Fibroblast of lung (primary cell): Measurements from ENCODE around the gene OXCT2. TPM values are rescaled to one million over a fixed set of nuclear protein-coding genes. Genes with fewer than 3 reads are reported as not detected.
A peak's percentile ranks its signal among the peaks of the same experiment; 100 is the strongest.

Experiments used
- DNase-seq, 2 donors: peaks; one replicate each; pipeline versions ENCODE4 v3.0.0 to v3.0.0-alpha.2; 2010; ENCODE audit warnings: low read depth in 2 of 2
- H2AFZ ChIP-seq: 2 replicates; pipeline ENCODE4 v1.5.1; 2012; ENCODE audit warnings: low read length, control low read depth, inconsistent platforms
- H3K27ac ChIP-seq: 2 replicates; pipeline ENCODE4 v1.5.1; 2011; ENCODE audit warnings: low read length, control low read depth; ENCODE audit not compliant: insufficient read depth
- H3K27me3 ChIP-seq: 2 replicates; pipeline ENCODE4 v1.5.1; 2011; ENCODE audit warnings: mild to moderate bottlenecking, low read length; ENCODE audit not compliant: control insufficient read depth, insufficient read depth
- H3K36me3 ChIP-seq: 2 replicates; pipeline ENCODE4 v1.5.1; 2011; ENCODE audit warnings: low read length; ENCODE audit not compliant: control insufficient read depth, insufficient read depth
- H3K4me1 ChIP-seq: 2 replicates; pipeline ENCODE4 v1.5.1; 2011; ENCODE audit warnings: low read length; ENCODE audit not compliant: control insufficient read depth, insufficient read depth; ENCODE audit errors: extremely low read depth
- H3K4me2 ChIP-seq: 2 replicates; pipeline ENCODE4 v1.5.1; 2011; ENCODE audit warnings: low read length, control low read depth; ENCODE audit not compliant: insufficient read depth; ENCODE audit errors: extremely low read depth
- H3K4me3 ChIP-seq, 4 experiments: fragments of 200-600 bp in 1 of 4; sonication (generic) in 1 of 4; replicated peaks in 1 of 4; 2 replicates each; pipeline ENCODE4 v1.5.1; 2011 to 2016; ENCODE audit warnings: low read length in 4 of 4, low read depth in 3 of 4, mild to moderate bottlenecking in 3 of 4, control low read depth in 2 of 4, inconsistent platforms in 1 of 4, mixed read lengths in 1 of 4; ENCODE audit not compliant: insufficient read depth in 1 of 4; ENCODE audit errors: control extremely low read depth in 1 of 4
- H3K79me2 ChIP-seq: 2 replicates; pipeline ENCODE4 v1.5.1; 2012; ENCODE audit warnings: mild to moderate bottlenecking, low read length, inconsistent platforms; ENCODE audit not compliant: control insufficient read depth, insufficient read depth
- H3K9ac ChIP-seq: 2 replicates; pipeline ENCODE4 v1.5.1; 2011; ENCODE audit warnings: mild to moderate bottlenecking, low read length, control low read depth; ENCODE audit not compliant: insufficient read depth
- H3K9me3 ChIP-seq: 2 replicates; pipeline ENCODE4 v1.5.1; 2012; ENCODE audit warnings: low read depth, low read length; ENCODE audit not compliant: control insufficient read depth, insufficient read depth
- H4K20me1 ChIP-seq: 2 replicates; pipeline ENCODE4 v1.5.1; 2011; ENCODE audit warnings: low read length; ENCODE audit not compliant: control insufficient read depth, insufficient read depth; ENCODE audit errors: extremely low read depth
- EZH2 ChIP-seq: IDR thresholded peaks from 2 replicates; pipeline ENCODE4 v1.5.1; 2012; ENCODE audit warnings: low read length, control low read depth, mild to moderate bottlenecking; ENCODE audit errors: missing control alignments
- polyA plus RNA-seq, 2 donors: library from polyadenylated mRNA; depleted of rRNA in 1 of 2; stranded (reverse) in 1 of 2; unstranded in 1 of 2; fragments of >200 nt; gene quantifications; 2 replicates each; pipeline ENCODE4 v1.2.1, GENCODE V29; 2011 to 2012; ENCODE audit warnings: missing spikeins in 1 of 2
- total RNA-seq: library from RNA; depleted of rRNA; stranded (reverse); fragments of >200 nt; gene quantifications from 2 replicates; pipeline ENCODE4 v1.2.1, GENCODE V29; 2014
- TF ChIP-seq, protein P1 (sequence below), 2 donors: IDR thresholded peaks in 1 of 2; conservative IDR thresholded peaks in 1 of 2; 1 replicate in 1 of 2; 2 replicates in 1 of 2; pipeline ENCODE4 v1.5.1; 2011 to 2012; ENCODE audit warnings: low read length in 2 of 2, control low read depth in 1 of 2, inconsistent platforms in 1 of 2, low read depth in 1 of 2, mild to moderate bottlenecking in 1 of 2

The OXCT2 gene
- total and polyA plus RNA-seq, 2 donors (not counting 1 experiment from before 2014, with no cell fraction given), result 1.0 to 6.4 TPM

GRCh38 chr1:39737546-39738169 is 33.5 kb downstream of the OXCT2 start:
- Histone ChIP-seq H3K4me2 (no peak overlapping the region), H3K27me3 (peaks cover 7% of the 10 kb centered on the region), H4K20me1 (no peaks in the 10 kb centered on the region), H3K4me3 (no peak overlapping the region), H3K9ac (no peak overlapping the region), H3K27ac (no peak overlapping the region), H3K4me1 (no peaks in the 10 kb centered on the region), H3K79me2 (peaks cover 10% of the 10 kb centered on the region), H3K36me3 (no peaks in the 10 kb centered on the region), H2AFZ (no peak overlapping the region), H3K9me3 (no peaks in the 10 kb centered on the region)
- TF ChIP-seq, protein P1, sequence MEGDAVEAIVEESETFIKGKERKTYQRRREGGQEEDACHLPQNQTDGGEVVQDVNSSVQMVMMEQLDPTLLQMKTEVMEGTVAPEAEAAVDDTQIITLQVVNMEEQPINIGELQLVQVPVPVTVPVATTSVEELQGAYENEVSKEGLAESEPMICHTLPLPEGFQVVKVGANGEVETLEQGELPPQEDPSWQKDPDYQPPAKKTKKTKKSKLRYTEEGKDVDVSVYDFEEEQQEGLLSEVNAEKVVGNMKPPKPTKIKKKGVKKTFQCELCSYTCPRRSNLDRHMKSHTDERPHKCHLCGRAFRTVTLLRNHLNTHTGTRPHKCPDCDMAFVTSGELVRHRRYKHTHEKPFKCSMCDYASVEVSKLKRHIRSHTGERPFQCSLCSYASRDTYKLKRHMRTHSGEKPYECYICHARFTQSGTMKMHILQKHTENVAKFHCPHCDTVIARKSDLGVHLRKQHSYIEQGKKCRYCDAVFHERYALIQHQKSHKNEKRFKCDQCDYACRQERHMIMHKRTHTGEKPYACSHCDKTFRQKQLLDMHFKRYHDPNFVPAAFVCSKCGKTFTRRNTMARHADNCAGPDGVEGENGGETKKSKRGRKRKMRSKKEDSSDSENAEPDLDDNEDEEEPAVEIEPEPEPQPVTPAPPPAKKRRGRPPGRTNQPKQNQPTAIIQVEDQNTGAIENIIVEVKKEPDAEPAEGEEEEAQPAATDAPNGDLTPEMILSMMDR (conservative IDR thresholded peaks at IDR 0.05 in 1 of 2, IDR thresholded peaks at IDR 0.05 in 1 of 2; ENCODE audit: low read depth in 1 of 2, low read length in 2 of 2), result no peak
- TF ChIP-seq EZH2, result no peak
- DNase-seq, result peak; percentile 35 to 39

DNA sequence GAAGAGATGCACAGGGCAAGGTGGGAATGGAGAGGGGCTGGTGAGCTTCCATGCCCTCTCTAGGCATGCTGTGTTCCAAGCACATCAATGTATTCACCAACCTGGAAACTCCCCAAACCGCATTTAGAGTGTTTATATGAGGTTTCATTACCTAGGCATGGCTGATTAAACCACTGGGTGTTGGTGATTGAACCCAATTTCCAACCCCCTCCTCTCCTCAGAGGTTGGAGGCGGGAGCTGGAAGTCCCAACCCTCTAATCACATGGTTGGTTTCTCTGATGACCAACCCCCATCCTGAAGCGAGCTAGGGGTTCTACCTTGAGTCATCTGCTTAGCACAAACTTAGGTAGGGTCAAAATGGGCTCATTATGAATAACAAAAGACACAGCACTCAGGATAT is 35.4 kb downstream of the OXCT2 start:
- no peak overlapping the region for H3K4me3 ChIP-seq
- TF ChIP-seq, protein P1 (conservative IDR thresholded peaks at IDR 0.05 in 1 of 2, IDR thresholded peaks at IDR 0.05 in 1 of 2; ENCODE audit: low read depth in 1 of 2, low read length in 2 of 2), result no peak
- no peak for TF ChIP-seq EZH2
- DNase-seq, result no peak
- no peak overlapping the region for H3K4me2 ChIP-seq
- peaks cover 10% of the 10 kb centered on the region for H3K79me2 ChIP-seq
- H3K9me3 ChIP-seq, result no peaks in the 10 kb centered on the region
- no peaks in the 10 kb centered on the region for H4K20me1 ChIP-seq
- H3K9ac ChIP-seq, result no peak overlapping the region
- peaks cover 12% of the 10 kb centered on the region for H3K27me3 ChIP-seq
- no peaks in the 10 kb centered on the region for H3K4me1 ChIP-seq
- H3K36me3 ChIP-seq, result no peaks in the 10 kb centered on the region
- no peak overlapping the region for H3K27ac ChIP-seq
- no peak overlapping the region for H2AFZ ChIP-seq

GRCh38 chr1:39733161-39733560 is 38.0 kb downstream of the OXCT2 start:
- peak in 1 of 2 donors; percentile 66 for DNase-seq
- Histone ChIP-seq H3K4me1 (no peaks in the 10 kb centered on the region), H3K36me3 (no peaks in the 10 kb centered on the region), H3K27me3 (peaks cover 29% of the 10 kb centered on the region), H4K20me1 (no peaks in the 10 kb centered on the region), H2AFZ (no peak overlapping the region), H3K9ac (no peak overlapping the region), H3K79me2 (no peaks in the 10 kb centered on the region), H3K27ac (no peak overlapping the region), H3K4me3 (no peak overlapping the region), H3K9me3 (no peaks in the 10 kb centered on the region), H3K4me2 (no peak overlapping the region)
- TF ChIP-seq, protein P1 (conservative IDR thresholded peaks at IDR 0.05 in 1 of 2, IDR thresholded peaks at IDR 0.05 in 1 of 2; ENCODE audit: low read depth in 1 of 2, low read length in 2 of 2), result no peak
- no peak for TF ChIP-seq EZH2
